GM12801 (cell line): Measurements from ENCODE around the gene PHKG1.

Source experiments
- CTCF ChIP-seq: IDR thresholded peaks from one replicate; pipeline ENCODE4 v1.5.1; 2011; ENCODE audit warnings: control low read depth; ENCODE audit not compliant: insufficient read length; ENCODE audit errors: extremely low read depth

PHKG1 gene

GRCh38 chr7:56063882-56064625 lies 28.7 kb downstream of the PHKG1 start, which contains the start of gene SUMF2:
TSS of gene SUMF2 (plus strand) at chr7:56064286. CDS start at chr7:56064312, 26 bp downstream.
- no peak for TF ChIP-seq CTCF

- TF ChIP-seq CTCF = no peak
These were observed 29.3 kb downstream of the PHKG1 start for GRCh38 chr7:56063500-56063881.

- no peak for TF ChIP-seq CTCF
These were observed 30.4 kb downstream of the PHKG1 start for GRCh38 chr7:56062382-56062781.

- no peak for TF ChIP-seq CTCF
These were observed 38.8 kb downstream of the PHKG1 start for GRCh38 chr7:56053993-56054392.

GRCh38 chr7:56053379-56053778 lies 39.4 kb downstream of the PHKG1 start:
- TF ChIP-seq CTCF = no peak

- TF ChIP-seq CTCF = no peak
These were observed 41.2 kb downstream of the PHKG1 start, which contains the start of the genes CCT6A and PSPH for GRCh38 chr7:56051339-56052191. TSS of gene CCT6A (plus strand) at chr7:56051765. CDS start at chr7:56051849, 84 bp downstream. TSS of gene PSPH (minus strand) at chr7:56051444. CDS start at chr7:56021212, 30,232 bp downstream.

GRCh38 chr7:56051053-56051338 lies 41.8 kb downstream of the PHKG1 start:
- TF ChIP-seq CTCF = no peak
